AG09319 (cell line): ENCODE measurements around the gene OR3A2.
"Not testable (repeated sequence)": the region's sequence is repeated elsewhere in the genome, so short reads cannot be mapped to it uniquely, and the experiment has no call there.

ENCODE experiments used
- DNase-seq: peaks from one replicate; pipeline ENCODE4 v3.0.0-alpha.2; 2010; ENCODE audit warnings: low read depth; ENCODE audit errors: extremely low read depth
- CTCF ChIP-seq: IDR thresholded peaks from 2 replicates; pipeline ENCODE4 v1.5.1; 2011; ENCODE audit warnings: low read depth, mild to moderate bottlenecking, inconsistent platforms, low read length, moderate library complexity

The OR3A2 gene

GRCh38 chr17:3385869-3386816, at the start of gene OR3A2:
OR3A2 (minus strand) TSS chr17:3386308.
- TF ChIP-seq CTCF, result no peak
- no peak for DNase-seq

GRCh38 chr17:3433741-3434140, 47.6 kb upstream of the OR3A2 start, which contains the start of gene OR1E2:
OR1E2 (minus strand) TSS chr17:3433841; CDS start chr17:3433841, 0 bp downstream.
- no peak for TF ChIP-seq CTCF
- DNase-seq, result no peak

DNA sequence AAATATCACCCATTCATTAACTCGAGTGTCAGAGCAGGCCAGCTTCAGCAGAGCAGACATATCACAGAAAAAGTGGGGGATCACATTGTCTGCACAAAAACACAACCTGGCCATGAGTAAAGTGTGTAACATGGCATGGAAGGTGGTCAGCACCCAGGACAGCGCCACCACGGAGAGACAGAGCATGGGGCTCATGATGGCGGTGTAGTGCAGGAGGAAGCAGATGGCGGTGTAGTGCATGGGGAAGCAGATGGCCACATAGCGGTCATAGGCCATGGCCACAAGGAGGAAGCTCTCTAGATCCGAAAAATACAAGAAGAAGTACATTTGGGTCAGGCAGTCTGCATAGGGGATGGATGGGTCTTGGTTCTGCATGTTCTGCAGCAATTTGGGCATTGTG, 47.1 kb upstream of the OR3A2 start:
- DNase-seq, result not testable (repeated sequence)

- no peak for TF ChIP-seq CTCF
- no peak for DNase-seq
Measured at GRCh38 chr17:3418222-3418621, 32.1 kb upstream of the OR3A2 start.

DNA sequence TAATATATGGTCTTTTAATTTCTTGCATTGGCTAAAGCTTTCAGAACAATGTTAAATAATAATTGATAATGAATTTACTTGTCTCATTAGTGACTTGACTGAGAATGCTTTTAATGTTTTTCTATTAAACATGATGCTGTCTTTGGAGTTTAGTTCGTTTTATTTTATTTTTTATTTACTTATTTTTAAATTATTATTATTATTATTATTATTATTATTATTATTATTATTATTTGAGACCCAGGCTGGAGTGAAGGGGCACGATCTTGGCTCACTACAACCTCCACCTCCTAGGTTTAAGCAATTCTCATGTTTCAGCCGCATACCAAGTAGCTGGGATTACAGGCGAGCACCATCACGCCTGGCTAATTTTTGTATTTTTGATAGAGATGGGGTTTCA, 29.5 kb upstream of the OR3A2 start:
- no peak for TF ChIP-seq CTCF
- no peak for DNase-seq

GRCh38 chr17:3412216-3412615, 26.1 kb upstream of the OR3A2 start:
- DNase-seq, result not testable (repeated sequence)

DNA sequence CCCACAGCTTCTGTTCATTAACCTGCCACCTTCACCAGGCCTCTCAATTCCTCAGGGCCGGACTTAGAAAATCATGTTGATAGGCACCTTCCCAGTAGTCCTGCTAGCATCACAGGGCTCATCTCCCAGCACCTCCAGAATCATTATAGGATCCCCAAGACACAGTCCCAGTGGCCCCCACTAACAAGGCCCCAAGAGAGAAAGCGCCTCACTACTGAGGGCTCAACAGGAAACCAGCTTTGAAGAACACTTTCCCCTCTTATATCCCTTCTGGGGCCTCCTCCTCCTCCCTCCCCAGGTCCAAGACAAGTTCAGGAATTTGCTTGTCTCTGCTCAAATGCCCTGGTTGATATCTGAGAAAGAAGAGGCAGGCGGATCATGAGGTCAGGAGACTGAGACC, 25.0 kb upstream of the OR3A2 start, which contains the start of gene OR3A3:
Gene OR3A3 (plus strand): TSS at position 301 of the 400 bp plus-strand sequence.
- no peak for TF ChIP-seq CTCF

GRCh38 chr17:3403856-3404255, 17.7 kb upstream of the OR3A2 start:
- not testable (repeated sequence) for DNase-seq

More for the DNA sequence above, 25.0 kb upstream of the OR3A2 start, which contains the start of gene OR3A3:
- no peak for DNase-seq

GRCh38 chr17:3401786-3402185, 15.7 kb upstream of the OR3A2 start:
- no peak for TF ChIP-seq CTCF
- no peak for DNase-seq
